ENCODE results near the gene GLRX. TPM values are rescaled to one million over a fixed set of nuclear protein-coding genes. Genes with fewer than 3 reads are reported as not detected.

GLRX gene
- total RNA-seq, 2 experiments from 2014 or later, result 33.2 to 34.0 TPM

DNA sequence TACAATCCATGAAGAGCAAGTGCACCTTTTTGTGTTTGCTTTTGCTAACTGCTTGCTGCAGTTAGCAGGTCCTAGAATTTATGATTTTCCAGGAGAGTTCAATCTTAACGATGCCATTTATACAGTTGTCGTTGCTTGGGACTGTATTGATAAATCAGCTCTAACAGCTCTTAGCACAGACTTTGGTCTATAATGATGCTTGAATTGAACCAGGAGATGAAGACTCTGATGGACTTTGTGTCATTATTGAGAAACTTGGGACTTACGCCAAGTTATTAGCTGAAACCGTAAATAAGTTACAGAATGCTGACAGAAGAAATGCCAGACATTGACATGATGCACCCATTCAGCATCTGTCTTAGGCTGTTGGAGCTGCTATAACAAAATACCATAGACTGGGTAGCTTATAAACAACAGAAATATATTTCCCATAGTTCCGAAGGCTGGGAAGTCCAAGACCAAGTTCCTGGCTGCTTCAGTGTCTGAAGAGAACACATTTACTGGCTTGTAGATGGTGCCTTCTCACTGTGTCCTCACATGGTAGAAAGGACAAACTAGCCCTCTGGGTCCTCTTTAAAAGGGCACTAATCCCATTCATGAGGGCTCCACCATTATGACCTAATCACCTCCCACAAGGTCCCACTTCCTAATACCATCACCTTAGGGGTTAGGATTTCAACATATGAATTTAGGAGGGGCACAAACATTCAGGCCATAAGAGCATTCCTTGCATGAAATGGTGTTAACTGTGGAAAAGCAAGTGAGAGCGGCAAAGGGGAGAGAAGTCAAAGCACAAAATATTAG is 17.6 kb downstream of the GLRX start:
- Mint-ChIP-seq H3K4me3 (no peak overlapping the region), H3K36me3 (no peaks in the 10 kb centered on the region), H3K4me1 (ENCODE audit: low read depth) (peaks cover 21% of the 10 kb centered on the region), H3K9me3 (no peaks in the 10 kb centered on the region), H3K27me3 (no peaks in the 10 kb centered on the region), H3K27ac (no peak overlapping the region)
- POLR2A ChIA-PET, result no interaction called here
- CTCF ChIA-PET, result interaction anchor here (0.8 kb wide), 1 partner anchor 24 kb away, joined by 4 read pairs; no protein-coding TSS in a partner anchor
- intact Hi-C loops (cut with micrococcal nuclease), result no loop called here
- DNase-seq, result no peak

DNA sequence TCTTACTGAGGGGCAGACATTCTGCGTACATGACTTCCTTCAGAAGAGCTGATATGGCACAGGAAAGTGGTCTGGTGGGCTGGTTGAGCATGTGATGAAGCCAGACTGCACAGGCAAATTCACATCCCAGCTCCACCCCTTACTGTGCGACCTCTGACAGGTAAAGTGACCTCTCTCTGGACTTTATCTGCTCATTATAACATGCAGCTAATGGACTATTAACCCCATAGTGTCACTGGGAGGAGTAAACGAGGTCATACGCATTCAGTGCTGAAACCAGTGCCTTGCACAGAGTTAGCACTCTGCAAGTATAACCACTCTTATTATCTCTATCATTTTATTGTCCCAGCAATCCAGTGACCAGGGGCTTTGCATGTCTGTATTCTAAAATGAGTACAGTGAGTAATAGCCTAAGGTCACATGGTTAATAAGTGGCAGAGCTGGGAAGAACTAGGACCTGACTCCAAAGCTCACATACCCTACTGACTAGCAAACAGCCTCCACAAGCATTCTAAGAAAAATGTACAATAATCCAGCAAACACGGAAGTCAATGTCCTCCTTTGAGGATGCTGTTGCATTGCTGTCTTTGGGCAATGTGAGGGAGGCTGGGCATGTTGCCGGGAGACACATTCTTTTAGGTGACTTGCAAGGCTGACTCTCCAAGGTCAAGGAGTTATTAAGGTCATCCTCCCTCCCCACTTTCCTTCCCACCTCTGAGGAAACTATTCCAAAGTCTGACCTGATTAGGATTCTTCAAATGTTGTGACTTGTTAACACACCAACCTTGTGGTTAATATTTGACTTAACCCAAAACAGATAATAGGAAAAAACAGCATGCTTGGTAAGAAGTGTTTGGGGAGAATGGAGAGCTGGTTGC is 19.0 kb downstream of the GLRX start:
- Mint-ChIP-seq H3K4me1 (ENCODE audit: low read depth) (peaks cover 6% of the 10 kb centered on the region), H3K4me3 (no peak overlapping the region), H3K27me3 (no peaks in the 10 kb centered on the region), H3K36me3 (no peaks in the 10 kb centered on the region), H3K27ac (no peak overlapping the region), H3K9me3 (no peaks in the 10 kb centered on the region)
- POLR2A ChIA-PET, result no interaction called here
- no peak for DNase-seq
- CTCF ChIA-PET, result interaction anchor here (1.4 kb wide), 1 partner anchor 22 kb away, joined by 7 read pairs; no protein-coding TSS in a partner anchor
- intact Hi-C loops (cut with micrococcal nuclease), result no loop called here

DNA sequence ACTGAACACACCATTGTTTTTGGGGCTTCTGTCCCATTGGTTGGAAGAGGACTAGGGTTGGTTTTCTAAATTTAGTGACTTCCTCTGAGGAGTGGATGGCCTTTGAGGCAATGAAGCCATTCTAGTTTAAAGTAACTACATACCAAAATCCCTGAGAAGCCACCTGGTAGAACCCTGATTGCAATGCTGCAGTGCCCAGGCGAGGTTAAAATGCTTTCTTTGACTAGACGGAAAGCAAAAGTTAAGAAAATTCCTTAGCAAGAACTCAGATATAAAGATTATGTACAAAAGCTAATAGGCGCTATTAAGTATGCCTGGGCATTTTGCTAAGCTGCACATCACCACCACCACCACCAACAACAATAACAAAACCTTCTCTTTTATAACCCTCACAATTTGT is 20.6 kb downstream of the GLRX start:
- POLR2A ChIA-PET, result no interaction called here
- Mint-ChIP-seq H3K4me1 (ENCODE audit: low read depth) (no peaks in the 10 kb centered on the region), H3K36me3 (no peaks in the 10 kb centered on the region), H3K27me3 (no peaks in the 10 kb centered on the region), H3K9me3 (no peaks in the 10 kb centered on the region), H3K4me3 (no peak overlapping the region), H3K27ac (no peak overlapping the region)
- intact Hi-C loops (cut with micrococcal nuclease), result no loop called here
- CTCF ChIA-PET, result no interaction called here
- DNase-seq, result no peak

DNA sequence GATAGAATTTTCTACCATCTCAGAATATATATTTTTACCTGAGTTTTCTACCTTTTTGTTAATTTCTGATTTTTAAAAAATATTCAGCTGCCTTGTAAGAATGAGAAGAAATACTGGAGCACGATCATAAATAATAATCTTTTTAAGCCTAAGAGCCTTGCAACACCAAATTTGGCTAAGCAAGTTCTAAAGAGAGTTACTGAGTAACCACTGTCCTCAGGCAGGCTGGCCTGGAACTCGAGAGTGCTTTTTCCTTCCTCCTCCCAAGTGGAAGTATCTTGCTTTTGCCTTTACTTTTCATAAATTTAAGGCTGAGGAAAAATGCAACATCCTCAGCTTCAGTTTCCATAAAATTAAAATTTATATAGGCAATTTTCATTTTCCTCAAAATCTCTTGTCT is 21.0 kb downstream of the GLRX start:
- intact Hi-C loops (cut with micrococcal nuclease), result no loop called here

DNA sequence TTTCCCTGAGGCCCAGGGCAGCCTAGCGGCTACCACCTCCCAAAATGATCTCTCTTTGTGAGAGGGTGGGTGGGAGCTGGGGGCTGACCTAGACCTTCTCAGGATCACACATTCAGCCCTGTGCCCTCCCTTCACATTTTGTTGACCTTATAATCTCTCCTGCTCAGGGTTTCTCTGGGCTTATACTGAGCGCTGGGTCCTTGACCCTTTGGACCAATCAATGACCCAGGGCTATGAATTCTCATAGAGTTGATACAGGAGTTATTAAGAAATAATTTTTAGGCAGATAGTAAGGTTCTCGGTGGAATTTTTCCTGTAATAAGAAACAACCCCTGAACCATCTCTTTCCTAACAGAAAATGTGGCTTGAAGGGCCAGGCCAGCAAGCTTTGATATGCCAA is 22.0 kb downstream of the GLRX start:
- H3K27ac Mint-ChIP-seq, result no peak overlapping the region
- H3K27me3 Mint-ChIP-seq, result no peaks in the 10 kb centered on the region
- H3K9me3 Mint-ChIP-seq, result no peaks in the 10 kb centered on the region
- ChIA-PET POLR2A (no interaction called here), CTCF (no interaction called here)
- no peak overlapping the region for H3K4me3 Mint-ChIP-seq
- no peaks in the 10 kb centered on the region for H3K4me1 Mint-ChIP-seq (ENCODE audit: low read depth)
- intact Hi-C loops (cut with micrococcal nuclease), result no loop called here
- no peak for DNase-seq
- H3K36me3 Mint-ChIP-seq, result no peaks in the 10 kb centered on the region

More for the DNA sequence above, 21.0 kb downstream of the GLRX start:
- H3K36me3 Mint-ChIP-seq, result no peaks in the 10 kb centered on the region
- no peak for DNase-seq
- no peaks in the 10 kb centered on the region for H3K27me3 Mint-ChIP-seq
- H3K4me1 Mint-ChIP-seq (ENCODE audit: low read depth), result no peaks in the 10 kb centered on the region
- no peaks in the 10 kb centered on the region for H3K9me3 Mint-ChIP-seq
- ChIA-PET POLR2A (no interaction called here), CTCF (no interaction called here)
- H3K27ac Mint-ChIP-seq, result no peak overlapping the region
- no peak overlapping the region for H3K4me3 Mint-ChIP-seq

DNA sequence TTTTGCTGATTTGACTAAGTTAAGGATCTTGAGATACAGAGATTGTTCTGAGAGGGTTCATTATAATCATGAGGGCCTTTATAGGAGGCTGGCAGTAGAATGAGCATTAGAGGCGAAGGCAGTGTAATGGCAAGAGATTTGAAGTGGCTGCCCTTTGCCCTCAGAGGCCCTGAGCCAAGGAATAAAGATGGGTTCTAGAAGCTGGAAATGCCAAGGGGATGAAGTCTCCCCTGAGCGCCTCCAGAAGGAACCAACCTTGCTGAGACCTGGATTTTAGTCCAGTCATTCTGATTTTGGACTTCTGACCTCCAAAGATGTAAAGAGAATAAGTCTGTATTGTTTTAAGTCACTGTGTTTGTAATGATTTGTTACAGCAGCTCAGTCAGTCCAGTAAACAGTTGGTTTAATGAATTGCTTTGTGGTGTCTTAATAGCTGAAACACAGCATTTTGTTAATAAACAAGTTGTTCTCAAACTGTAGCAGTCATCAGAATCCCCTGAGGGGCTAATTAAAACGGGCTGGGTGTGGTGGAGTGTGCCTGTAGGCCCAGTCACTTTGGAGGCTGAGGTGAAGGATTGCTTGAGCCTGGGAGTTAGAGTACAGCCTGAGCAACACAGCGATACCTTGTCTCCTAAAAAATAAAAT is 23.2 kb downstream of the GLRX start:
- Mint-ChIP-seq H3K4me1 (ENCODE audit: low read depth) (no peaks in the 10 kb centered on the region), H3K36me3 (no peaks in the 10 kb centered on the region), H3K27ac (no peak overlapping the region), H3K9me3 (no peaks in the 10 kb centered on the region), H3K27me3 (no peaks in the 10 kb centered on the region), H3K4me3 (no peak overlapping the region)
- DNase-seq, result no peak
- intact Hi-C loops (cut with micrococcal nuclease), result no loop called here
- POLR2A ChIA-PET, result no interaction called here
- CTCF ChIA-PET, result interaction anchor here (3.0 kb wide), 1 partner anchor 18 kb away, joined by 11 read pairs; no protein-coding TSS in a partner anchor

DNA sequence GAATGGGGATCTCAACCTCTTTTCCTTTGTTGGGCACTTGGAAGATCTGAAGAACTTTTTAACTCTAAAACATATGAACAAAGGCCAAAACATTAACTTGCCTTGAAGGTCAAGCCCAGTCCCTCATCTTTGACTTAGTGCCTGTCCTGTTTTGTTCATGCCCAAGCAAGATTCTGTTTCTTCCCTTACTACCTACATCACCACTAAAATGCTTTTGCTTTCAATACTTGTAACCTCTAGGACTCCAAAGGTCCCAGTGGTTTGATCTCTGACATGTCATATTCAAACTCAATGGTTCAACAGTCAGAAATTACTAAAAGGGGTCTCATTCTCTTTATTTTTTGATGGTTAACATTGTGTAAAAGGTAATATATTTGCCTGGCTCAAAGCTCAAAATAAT is 24.0 kb downstream of the GLRX start:
- Mint-ChIP-seq H3K9me3 (no peaks in the 10 kb centered on the region), H3K27me3 (no peaks in the 10 kb centered on the region), H3K36me3 (no peaks in the 10 kb centered on the region), H3K4me3 (no peak overlapping the region), H3K27ac (no peak overlapping the region), H3K4me1 (ENCODE audit: low read depth) (no peaks in the 10 kb centered on the region)
- intact Hi-C loops (cut with micrococcal nuclease), result no loop called here
- CTCF ChIA-PET, result interaction anchor here (0.6 to 3.0 kb wide), 2 partner anchors 17 to 294 kb away, joined by 3 to 11 read pairs; no protein-coding TSS in a partner anchor
- POLR2A ChIA-PET, result no interaction called here
- no peak for DNase-seq

DNA sequence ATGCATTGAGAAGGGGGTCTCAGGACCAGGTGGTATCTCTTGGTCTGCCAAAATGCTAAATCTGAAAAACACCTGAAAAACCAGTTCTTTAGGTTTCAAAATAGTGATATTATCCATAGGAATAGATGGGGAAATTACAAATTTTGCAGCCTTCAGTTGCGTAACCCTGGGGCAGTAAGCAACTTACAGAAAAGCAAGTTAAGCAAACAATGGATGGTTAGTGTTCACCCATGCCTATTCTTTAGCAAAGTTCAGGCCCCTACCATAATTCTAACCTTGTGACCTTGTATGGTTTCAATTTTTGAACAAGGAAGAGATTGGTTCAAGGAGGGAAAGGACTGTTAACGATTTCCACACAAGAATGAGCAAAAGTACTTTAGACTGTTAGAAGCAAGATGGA is 24.5 kb downstream of the GLRX start:
- H3K36me3 Mint-ChIP-seq, result no peaks in the 10 kb centered on the region
- no peak overlapping the region for H3K4me3 Mint-ChIP-seq
- ChIA-PET POLR2A (no interaction called here), CTCF (interaction anchor here (0.6 to 3.0 kb wide), 2 partner anchors 17 to 293 kb away, joined by 3 to 11 read pairs; no protein-coding TSS in a partner anchor)
- intact Hi-C loops (cut with micrococcal nuclease), result no loop called here
- H3K4me1 Mint-ChIP-seq (ENCODE audit: low read depth), result no peaks in the 10 kb centered on the region
- H3K9me3 Mint-ChIP-seq, result no peaks in the 10 kb centered on the region
- no peak overlapping the region for H3K27ac Mint-ChIP-seq
- no peak for DNase-seq
- H3K27me3 Mint-ChIP-seq, result no peaks in the 10 kb centered on the region

DNA sequence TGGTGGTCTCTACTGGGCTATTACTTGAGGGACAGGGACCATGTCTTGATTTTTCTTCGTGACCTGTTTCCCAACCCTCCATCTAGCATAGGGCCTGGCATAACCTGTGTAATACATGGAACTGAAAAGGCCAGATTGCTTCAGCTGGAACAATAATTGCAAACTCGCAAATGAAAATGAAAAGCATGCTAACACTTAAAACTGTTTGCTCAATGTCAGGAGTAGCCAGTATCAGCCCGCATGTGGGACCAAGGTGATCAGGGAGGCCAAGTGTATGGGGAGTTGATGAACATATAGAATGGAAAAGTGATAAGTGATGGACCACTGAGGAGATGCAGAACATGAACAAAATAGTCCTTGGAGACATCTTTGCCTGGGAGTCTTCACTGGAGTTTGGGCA is 25.2 kb downstream of the GLRX start:
- POLR2A ChIA-PET, result no interaction called here
- no peaks in the 10 kb centered on the region for H3K9me3 Mint-ChIP-seq
- intact Hi-C loops (cut with micrococcal nuclease), result no loop called here

DNA sequence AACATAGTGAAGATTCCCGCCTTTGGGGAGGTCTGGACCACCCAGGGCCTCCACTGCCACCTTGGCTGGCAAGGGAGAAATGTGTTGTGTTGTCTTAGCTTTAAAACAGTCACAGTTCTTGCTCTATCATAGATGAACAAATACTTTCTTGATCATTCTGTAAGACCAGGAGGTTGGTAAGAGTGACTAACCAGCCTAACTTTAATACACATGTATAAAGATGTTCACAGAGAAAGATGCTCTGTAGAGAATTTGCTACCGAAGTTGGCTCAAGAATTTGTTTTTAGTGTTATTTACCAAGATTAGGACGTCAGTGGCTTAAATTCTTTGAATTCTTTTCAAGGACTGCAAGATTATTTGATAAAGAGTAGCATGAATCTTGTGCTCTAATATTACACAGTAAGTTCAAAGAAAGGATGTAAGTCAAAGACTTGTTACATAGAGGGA is 28.4 kb downstream of the GLRX start:
- DNase-seq, result no peak
- Mint-ChIP-seq H3K9me3 (no peaks in the 10 kb centered on the region), H3K27ac (no peak overlapping the region), H3K4me1 (ENCODE audit: low read depth) (no peaks in the 10 kb centered on the region), H3K36me3 (no peaks in the 10 kb centered on the region), H3K4me3 (no peak overlapping the region), H3K27me3 (no peaks in the 10 kb centered on the region)
- ChIA-PET POLR2A (no interaction called here), CTCF (interaction anchor here (5.9 kb wide), 1 partner anchor 13 kb away, joined by 46 read pairs; no protein-coding TSS in a partner anchor)
- intact Hi-C loops (cut with micrococcal nuclease), result no loop called here

More for the DNA sequence above, 25.2 kb downstream of the GLRX start:
- Mint-ChIP-seq H3K4me3 (no peak overlapping the region), H3K36me3 (no peaks in the 10 kb centered on the region), H3K27me3 (no peaks in the 10 kb centered on the region), H3K4me1 (ENCODE audit: low read depth) (no peaks in the 10 kb centered on the region), H3K27ac (no peak overlapping the region)
- CTCF ChIA-PET, result interaction anchor here (3.0 kb wide), 1 partner anchor 16 kb away, joined by 11 read pairs; no protein-coding TSS in a partner anchor
- no peak for DNase-seq

DNA sequence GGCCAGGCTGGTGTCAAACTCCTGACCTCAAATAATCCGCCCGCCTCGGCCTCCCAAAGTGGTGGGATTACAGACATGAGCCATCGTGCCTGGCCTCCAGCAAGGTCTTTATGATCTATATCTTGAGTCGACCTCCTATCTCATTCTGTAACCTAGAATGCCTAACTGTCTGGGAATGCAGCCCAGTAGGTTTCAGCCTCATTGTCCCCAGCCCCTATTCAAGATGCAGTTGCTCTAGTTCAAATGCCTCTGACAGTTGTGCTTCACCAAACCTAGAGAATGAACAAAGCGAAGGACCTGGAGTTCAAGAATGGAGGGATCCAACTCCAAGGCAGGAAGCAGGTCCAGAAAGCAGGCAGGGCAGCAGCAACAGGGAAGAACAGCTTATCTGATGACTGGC is 30.8 kb downstream of the GLRX start:
- Mint-ChIP-seq H3K27me3 (no peaks in the 10 kb centered on the region), H3K4me3 (no peak overlapping the region), H3K27ac (no peak overlapping the region), H3K4me1 (ENCODE audit: low read depth) (no peaks in the 10 kb centered on the region), H3K9me3 (no peaks in the 10 kb centered on the region), H3K36me3 (no peaks in the 10 kb centered on the region)
- intact Hi-C loops (cut with micrococcal nuclease), result no loop called here
- ChIA-PET CTCF (interaction anchor here (1.1 to 5.9 kb wide), 4 partner anchors 10 to 56 kb away, joined by 3 to 46 read pairs (median 3); no protein-coding TSS in a partner anchor), POLR2A (no interaction called here)
- DNase-seq, result no peak

DNA sequence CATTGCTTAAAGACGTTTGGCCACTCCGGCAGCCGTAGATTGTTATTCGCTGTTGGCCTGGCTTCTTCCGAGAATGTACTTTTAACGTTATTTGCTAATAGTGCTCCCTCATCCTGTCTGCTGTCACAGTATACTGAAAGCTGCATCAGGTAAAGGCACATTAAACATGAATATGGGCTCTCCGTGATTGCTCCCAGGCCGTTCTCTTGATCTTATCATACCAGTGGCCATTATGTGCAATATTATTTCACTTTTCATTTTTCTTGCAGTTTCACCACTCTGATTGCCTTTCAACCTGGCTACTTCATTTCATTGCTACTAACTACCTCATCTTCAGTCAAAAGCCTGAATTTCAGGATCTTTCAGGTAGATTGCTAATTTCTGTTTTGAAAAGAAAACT is 34.0 kb downstream of the GLRX start:
- POLR2A ChIA-PET, result no interaction called here
- intact Hi-C loops (cut with micrococcal nuclease), result loop anchor here (2.0 kb wide), 1 partner anchor 20 kb away; no protein-coding TSS in a partner anchor

More for the DNA sequence above, 34.0 kb downstream of the GLRX start:
- Mint-ChIP-seq H3K9me3 (no peaks in the 10 kb centered on the region), H3K4me1 (ENCODE audit: low read depth) (no peaks in the 10 kb centered on the region), H3K27me3 (no peaks in the 10 kb centered on the region), H3K27ac (no peak overlapping the region), H3K36me3 (no peaks in the 10 kb centered on the region), H3K4me3 (no peak overlapping the region)
- CTCF ChIA-PET, result interaction anchor here (5.9 kb wide), 1 partner anchor 7 kb away, joined by 46 read pairs; no protein-coding TSS in a partner anchor
- DNase-seq, result no peak
